ENCODE data around the gene ZFYVE9.

The ZFYVE9 gene

DNA sequence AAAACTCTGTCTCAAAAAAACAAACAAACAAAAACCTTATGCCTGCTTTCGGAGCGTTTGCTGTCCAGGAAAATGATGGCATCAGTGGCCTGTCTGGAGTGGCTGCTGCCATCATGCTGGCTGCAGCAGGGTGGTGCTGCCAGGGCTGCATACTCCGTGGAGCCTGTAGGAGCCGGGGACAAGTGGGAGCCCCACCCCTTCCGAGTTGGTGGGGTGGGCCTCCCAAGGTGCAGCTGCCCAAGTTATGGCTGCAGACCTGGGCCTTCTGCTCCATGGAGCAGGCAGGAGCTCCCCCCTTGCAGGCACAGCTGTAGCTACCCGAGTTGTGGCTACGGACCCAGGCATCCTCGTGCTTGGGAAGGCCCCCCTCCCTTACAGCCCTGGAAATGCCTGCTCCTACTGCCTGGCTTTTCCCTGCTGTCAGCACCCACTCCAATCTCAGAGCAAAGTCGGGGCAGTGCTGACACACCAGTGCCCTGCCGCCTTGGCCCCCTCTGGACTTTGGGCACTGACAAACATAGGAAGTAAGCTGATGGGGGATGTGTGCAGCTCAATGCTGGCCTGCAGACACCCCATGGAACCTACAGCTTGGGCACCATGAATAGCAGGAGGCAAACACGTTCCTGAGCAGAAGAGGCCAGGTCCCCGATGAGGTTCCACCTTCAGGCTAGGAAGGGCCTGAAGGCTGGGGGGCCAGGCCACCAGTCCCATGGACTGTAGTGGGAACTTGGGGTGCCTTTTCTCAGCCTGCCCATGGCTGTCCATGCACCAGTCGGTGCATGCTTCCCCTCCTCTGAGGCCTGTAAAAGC, 163.7 kb downstream of the ZFYVE9 start:
- Histone ChIP-seq H3K27ac (ENCODE audit: poor library complexity, severe bottlenecking) (no peak overlapping the region), H3K36me3 (ENCODE audit: low read depth) (peaks cover 23% of the 10 kb centered on the region; the same call in 1 of the 2 replicates), H3K9me3 (ENCODE audit: severe bottlenecking) (no peaks in the 10 kb centered on the region), H3K4me3 (ENCODE audit: severe bottlenecking) (no peak overlapping the region), H3K27me3 (ENCODE audit: insufficient read depth, poor library complexity, severe bottlenecking) (no peaks in the 10 kb centered on the region), H3K4me1 (ENCODE audit: insufficient read depth, poor library complexity, severe bottlenecking) (no peaks in the 10 kb centered on the region)
- ATAC-seq (ENCODE audit: low read depth) (no peak), DNase-seq (ENCODE audit: low spot score) (no peak)
- TF ChIP-seq, protein P1, sequence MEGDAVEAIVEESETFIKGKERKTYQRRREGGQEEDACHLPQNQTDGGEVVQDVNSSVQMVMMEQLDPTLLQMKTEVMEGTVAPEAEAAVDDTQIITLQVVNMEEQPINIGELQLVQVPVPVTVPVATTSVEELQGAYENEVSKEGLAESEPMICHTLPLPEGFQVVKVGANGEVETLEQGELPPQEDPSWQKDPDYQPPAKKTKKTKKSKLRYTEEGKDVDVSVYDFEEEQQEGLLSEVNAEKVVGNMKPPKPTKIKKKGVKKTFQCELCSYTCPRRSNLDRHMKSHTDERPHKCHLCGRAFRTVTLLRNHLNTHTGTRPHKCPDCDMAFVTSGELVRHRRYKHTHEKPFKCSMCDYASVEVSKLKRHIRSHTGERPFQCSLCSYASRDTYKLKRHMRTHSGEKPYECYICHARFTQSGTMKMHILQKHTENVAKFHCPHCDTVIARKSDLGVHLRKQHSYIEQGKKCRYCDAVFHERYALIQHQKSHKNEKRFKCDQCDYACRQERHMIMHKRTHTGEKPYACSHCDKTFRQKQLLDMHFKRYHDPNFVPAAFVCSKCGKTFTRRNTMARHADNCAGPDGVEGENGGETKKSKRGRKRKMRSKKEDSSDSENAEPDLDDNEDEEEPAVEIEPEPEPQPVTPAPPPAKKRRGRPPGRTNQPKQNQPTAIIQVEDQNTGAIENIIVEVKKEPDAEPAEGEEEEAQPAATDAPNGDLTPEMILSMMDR (IDR thresholded peaks at IDR 0.05; ENCODE audit: poor library complexity, severe bottlenecking) = no peak

DNA sequence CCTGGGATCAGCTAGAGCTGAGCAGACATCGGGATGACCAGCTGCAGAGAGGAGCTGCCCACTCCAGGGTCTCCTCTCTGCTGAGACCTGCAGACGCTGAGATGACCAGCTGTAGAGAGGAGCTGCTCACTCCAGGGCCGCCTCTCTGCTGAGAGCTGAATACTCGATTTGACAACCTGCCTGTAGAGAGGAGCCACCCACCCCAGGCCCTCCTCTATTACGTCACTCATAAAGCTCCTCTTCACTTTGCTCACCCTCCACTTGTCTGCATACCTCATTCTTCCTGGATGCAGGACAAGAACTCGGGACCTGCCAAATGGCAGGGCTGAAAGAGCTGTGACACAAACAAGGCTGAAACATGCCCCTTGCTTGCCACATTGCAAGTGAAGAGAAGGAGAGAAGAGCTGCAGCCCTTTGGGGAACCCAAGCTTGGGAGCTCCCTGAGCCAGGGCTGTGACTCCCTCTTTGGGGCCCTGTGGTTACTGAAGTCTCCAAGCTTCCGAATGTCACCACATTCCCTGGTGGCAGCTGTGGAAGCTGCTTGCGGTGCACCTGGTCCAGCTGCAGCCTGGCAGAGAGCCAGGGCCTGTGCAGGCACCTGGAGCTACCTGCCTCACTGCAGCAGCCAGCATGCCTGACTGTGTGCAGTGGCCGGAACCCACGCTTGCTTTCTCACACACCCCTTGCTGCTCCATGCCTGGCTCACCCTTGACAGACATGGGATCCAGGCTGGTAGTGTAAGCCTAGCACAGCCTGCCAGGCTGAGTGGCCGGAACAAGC, 164.5 kb downstream of the ZFYVE9 start:
- ATAC-seq (ENCODE audit: low read depth) (no peak; the same call in 2 of the 3 replicates), DNase-seq (ENCODE audit: low spot score) (no peak)
- Histone ChIP-seq H3K27ac (ENCODE audit: poor library complexity, severe bottlenecking) (no peak overlapping the region), H3K27me3 (ENCODE audit: insufficient read depth, poor library complexity, severe bottlenecking) (no peaks in the 10 kb centered on the region), H3K36me3 (ENCODE audit: low read depth) (peaks cover 23% of the 10 kb centered on the region; the same call in 1 of the 2 replicates), H3K4me3 (ENCODE audit: severe bottlenecking) (no peak overlapping the region), H3K9me3 (ENCODE audit: severe bottlenecking) (no peaks in the 10 kb centered on the region), H3K4me1 (ENCODE audit: insufficient read depth, poor library complexity, severe bottlenecking) (no peaks in the 10 kb centered on the region)
- TF ChIP-seq, protein P1 (IDR thresholded peaks at IDR 0.05; ENCODE audit: poor library complexity, severe bottlenecking) = no peak

DNA sequence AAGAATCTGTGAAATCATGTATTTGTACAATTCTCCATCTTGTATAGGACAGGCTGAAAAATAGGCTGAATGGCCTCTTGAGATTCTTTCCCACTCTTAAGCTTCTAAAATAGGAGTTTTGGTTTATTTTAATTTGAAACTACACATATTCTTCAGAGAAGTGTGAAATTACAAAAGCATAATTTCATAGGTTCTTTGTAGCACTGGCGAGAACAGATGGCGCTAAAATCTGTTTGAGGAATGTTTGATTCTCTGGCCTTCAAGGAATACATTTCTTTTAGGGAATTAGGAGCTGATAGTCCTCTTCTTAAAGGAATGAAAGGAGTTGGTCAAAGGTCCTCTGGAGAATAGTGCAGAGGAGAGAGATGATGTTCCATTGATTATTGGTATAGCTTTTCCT, 179.2 kb downstream of the ZFYVE9 start:
- ATAC-seq (ENCODE audit: low read depth) (no peak), DNase-seq (ENCODE audit: low spot score) (no peak)
- H3K4me1 ChIP-seq (ENCODE audit: insufficient read depth, poor library complexity, severe bottlenecking) = no peaks in the 10 kb centered on the region
- TF ChIP-seq, protein P1 (IDR thresholded peaks at IDR 0.05; ENCODE audit: poor library complexity, severe bottlenecking) = no peak
- no peaks in the 10 kb centered on the region for H3K36me3 ChIP-seq (ENCODE audit: low read depth)
- no peaks in the 10 kb centered on the region for H3K27me3 ChIP-seq (ENCODE audit: insufficient read depth, poor library complexity, severe bottlenecking)
- H3K27ac ChIP-seq (ENCODE audit: poor library complexity, severe bottlenecking) = no peak overlapping the region
- no peak overlapping the region for H3K4me3 ChIP-seq (ENCODE audit: severe bottlenecking)
- H3K9me3 ChIP-seq (ENCODE audit: severe bottlenecking) = no peaks in the 10 kb centered on the region

DNA sequence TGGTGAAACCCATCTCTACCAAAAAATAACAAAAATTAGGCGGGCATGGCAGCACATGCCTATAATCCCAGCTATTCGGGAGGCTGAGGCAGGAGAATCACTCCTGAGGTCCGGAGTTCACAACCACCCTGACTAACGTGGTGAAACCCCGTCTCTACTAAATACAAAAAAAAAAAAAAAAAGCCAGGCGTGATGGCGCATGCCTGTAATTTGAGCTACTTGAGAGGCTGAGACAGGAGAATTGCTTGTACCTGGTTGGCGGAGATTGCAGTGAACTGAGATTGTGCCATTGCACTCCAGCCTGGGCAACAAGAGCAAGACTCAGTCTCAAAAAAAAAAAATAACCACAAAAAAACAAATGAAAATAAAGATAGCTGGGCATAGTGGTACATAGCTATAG, 181.8 kb downstream of the ZFYVE9 start:
- TF ChIP-seq, protein P1 (IDR thresholded peaks at IDR 0.05; ENCODE audit: poor library complexity, severe bottlenecking) = no peak
- no peaks in the 10 kb centered on the region for H3K9me3 ChIP-seq (ENCODE audit: severe bottlenecking)
- ATAC-seq (ENCODE audit: low read depth) (no peak), DNase-seq (ENCODE audit: low spot score) (no peak)
- H3K4me1 ChIP-seq (ENCODE audit: insufficient read depth, poor library complexity, severe bottlenecking) = no peaks in the 10 kb centered on the region
- H3K4me3 ChIP-seq (ENCODE audit: severe bottlenecking) = no peak overlapping the region
- no peaks in the 10 kb centered on the region for H3K36me3 ChIP-seq (ENCODE audit: low read depth)
- H3K27ac ChIP-seq (ENCODE audit: poor library complexity, severe bottlenecking) = no peak overlapping the region
- H3K27me3 ChIP-seq (ENCODE audit: insufficient read depth, poor library complexity, severe bottlenecking) = no peaks in the 10 kb centered on the region

Measured in RWPE2 (cell line).